GM12874 (cell line): ENCODE data around the gene NBEAL2.

ENCODE experiments used
- TF ChIP-seq, protein P1 (sequence below): IDR thresholded peaks from 2 replicates; pipeline ENCODE4 v1.5.1; 2011; ENCODE audit warnings: low read depth, mild to moderate bottlenecking, control low read depth, low read length, moderate library complexity; ENCODE audit not compliant: insufficient read depth

The NBEAL2 gene

DNA sequence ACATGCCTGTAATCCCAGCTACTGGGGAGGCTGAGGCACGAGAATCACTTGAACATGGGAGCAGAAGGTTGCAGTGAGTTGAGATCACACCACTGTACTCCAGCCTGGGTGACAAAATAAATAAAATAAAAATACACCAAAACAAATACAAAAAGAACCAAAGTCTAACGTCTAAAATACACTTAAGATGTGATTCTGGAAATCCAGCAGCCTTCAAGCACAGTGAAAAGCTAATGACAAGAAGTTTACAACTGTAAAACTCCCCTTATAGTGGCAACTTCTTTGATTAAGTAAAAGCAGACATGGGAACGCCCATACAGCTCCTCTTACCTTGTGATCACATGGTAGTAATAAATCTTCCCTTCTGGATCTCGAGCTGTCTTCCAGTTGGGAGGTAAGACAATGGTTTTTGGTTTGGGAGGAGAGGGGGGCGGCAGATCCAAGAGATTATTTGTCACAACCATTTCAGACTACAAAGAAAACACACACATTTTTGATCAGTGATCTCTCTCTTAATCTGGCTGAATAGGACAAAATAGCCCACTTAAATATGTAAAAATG, 62.8 kb downstream of the NBEAL2 start:
- TF ChIP-seq, protein P1, sequence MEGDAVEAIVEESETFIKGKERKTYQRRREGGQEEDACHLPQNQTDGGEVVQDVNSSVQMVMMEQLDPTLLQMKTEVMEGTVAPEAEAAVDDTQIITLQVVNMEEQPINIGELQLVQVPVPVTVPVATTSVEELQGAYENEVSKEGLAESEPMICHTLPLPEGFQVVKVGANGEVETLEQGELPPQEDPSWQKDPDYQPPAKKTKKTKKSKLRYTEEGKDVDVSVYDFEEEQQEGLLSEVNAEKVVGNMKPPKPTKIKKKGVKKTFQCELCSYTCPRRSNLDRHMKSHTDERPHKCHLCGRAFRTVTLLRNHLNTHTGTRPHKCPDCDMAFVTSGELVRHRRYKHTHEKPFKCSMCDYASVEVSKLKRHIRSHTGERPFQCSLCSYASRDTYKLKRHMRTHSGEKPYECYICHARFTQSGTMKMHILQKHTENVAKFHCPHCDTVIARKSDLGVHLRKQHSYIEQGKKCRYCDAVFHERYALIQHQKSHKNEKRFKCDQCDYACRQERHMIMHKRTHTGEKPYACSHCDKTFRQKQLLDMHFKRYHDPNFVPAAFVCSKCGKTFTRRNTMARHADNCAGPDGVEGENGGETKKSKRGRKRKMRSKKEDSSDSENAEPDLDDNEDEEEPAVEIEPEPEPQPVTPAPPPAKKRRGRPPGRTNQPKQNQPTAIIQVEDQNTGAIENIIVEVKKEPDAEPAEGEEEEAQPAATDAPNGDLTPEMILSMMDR = no peak

DNA sequence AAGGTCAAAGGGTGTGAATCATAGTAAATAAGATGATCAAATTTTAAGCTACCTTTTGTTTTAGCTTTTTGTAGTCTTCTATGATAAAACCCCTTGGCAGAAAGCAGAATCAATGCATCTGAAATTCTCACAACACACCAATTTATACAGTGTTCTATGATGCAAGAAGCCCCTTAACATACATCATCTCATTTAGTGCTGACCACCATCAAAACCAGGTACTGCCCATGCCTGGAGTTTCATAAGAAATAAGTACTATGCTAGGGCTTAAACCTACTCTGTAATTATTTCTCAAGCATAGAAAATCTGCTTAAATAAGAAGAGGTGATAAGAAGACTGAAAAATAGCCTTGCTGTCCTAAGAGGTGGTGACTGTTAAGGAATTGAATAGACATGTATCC, 67.6 kb downstream of the NBEAL2 start:
- TF ChIP-seq, protein P1 = no peak

DNA sequence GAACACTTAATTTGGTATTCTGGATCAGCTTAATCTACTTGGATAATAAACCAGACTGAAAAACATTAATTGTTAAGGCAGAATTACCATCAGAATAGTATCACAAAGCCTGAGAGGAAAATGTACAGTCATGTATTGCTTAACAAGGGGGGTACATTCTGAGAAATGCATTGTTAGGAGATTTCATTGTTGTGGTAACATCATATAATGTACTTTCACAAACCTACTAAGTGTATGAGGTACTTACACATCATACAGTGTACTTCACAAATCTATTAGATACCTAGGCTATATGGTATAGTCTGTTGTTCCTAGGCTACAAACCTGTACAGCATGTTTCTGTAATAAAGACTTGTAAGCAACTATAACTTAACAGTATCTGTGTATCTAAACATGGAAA, 68.2 kb downstream of the NBEAL2 start:
- TF ChIP-seq, protein P1 = no peak

DNA sequence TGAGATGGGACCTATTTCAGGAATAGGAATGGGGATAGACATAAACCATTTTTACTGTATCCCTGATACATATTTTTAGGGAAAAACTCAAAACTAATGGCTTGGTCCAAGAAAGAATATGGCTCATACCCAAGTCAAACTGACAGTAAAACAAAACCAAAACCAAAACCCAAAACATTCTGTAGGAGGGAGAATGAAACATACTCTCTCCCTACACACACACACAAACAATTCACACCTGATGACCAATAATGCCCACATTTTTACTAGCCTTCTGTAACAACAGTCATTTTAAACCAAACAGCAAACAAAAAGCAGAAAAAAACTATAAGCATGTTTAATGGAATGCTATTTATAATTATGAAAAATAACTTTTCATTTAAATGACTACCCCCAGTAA, 74.9 kb downstream of the NBEAL2 start:
- TF ChIP-seq, protein P1 = no peak

DNA sequence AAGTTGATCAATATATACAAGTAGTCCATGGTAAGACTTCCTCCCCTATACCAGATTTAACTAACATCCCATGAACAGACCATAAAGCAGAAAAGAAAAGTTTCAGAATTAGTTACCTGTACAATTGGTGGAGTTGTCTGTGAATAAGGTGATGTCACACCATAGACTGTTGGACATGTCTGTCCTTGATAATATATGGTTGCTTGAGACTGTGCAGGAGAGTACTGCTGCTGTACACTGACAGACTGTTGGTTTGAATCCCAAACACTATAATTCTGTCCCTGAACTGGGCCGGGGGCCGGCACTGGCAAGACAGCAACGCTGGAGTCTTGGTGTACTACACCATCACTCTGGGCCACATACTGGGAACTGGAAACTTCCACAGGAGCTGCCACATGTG, 77.2 kb downstream of the NBEAL2 start:
- TF ChIP-seq, protein P1 = no peak

DNA sequence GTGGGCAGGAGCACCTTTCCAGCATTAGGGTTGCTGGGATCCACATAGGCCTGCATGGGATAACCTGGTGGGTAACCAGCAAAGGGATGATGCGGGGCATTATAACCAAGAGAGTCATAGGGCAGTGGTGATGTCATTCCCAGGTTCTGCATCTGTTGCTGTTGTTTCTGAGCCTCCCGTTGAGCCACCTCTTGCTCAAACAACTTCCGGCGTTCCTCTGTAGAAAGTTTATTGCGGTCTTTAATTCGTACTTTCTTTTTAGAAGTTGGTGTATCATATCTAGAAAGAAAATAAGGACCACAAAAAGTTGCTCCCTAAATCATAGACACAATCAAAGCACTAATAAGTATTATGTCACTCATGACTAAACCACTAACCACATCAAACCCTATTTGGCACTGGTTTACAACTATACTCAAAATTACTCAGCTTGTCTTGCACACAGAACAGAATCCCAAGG, 77.8 kb downstream of the NBEAL2 start:
- TF ChIP-seq, protein P1 = no peak
